Measurements from ENCODE around the gene FGR.

FGR gene

DNA sequence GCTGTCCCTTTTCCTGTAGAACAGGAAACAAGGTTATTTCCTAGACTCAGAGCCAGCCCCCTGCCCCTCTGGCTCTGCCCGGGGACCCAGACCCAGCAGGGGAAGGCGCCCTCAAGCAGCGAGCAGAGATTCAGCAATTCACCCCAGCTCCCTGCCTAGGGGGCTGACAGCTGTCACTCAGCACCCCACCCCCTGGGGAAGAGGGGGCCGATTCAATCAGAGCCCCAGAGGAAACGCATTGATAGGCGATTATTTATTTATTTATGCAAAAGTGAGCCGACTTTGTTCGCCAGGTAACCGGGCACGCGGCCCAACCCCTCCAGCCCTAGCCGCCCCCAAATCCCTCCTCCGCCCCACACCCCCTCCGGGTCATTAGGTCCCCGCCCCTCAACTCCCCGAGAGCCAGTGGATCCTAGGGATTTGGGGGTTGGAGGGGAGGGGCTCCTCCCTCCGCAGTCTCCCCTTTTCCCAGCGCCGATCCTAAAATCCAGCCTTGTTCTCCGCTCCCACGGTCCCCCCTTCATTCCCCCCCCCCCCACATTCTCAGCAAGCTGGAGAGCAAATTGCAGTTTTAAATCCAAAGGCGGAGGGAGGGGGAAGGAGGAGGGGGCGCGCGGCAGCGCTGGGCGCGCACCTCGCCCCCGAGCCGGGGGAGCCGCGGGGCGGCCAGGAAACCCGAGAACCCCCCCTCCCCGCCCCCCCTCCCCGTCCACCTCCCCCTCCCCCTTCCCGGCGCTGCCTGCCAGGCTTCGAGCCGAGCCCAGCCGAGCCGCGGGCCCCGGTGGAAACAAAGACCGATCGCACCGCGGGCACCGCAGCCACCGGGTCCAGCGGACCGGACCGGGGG, 32.3 kb downstream of the FGR start:
- no peak for DNase-seq (ENCODE audit: insufficient read length, low spot score)
- no peak for FAIRE-seq
- TF ChIP-seq TAF1 (IDR thresholded peaks at IDR 0.05; ENCODE audit: low read depth, low read length): no peak
- TF ChIP-seq POLR2AphosphoS5 (IDR thresholded peaks at IDR 0.05; ENCODE audit: low read depth, low read length): no peak
- TF ChIP-seq POU2F2 (IDR thresholded peaks at IDR 0.05; ENCODE audit: low read depth, low read length): no peak

DNA sequence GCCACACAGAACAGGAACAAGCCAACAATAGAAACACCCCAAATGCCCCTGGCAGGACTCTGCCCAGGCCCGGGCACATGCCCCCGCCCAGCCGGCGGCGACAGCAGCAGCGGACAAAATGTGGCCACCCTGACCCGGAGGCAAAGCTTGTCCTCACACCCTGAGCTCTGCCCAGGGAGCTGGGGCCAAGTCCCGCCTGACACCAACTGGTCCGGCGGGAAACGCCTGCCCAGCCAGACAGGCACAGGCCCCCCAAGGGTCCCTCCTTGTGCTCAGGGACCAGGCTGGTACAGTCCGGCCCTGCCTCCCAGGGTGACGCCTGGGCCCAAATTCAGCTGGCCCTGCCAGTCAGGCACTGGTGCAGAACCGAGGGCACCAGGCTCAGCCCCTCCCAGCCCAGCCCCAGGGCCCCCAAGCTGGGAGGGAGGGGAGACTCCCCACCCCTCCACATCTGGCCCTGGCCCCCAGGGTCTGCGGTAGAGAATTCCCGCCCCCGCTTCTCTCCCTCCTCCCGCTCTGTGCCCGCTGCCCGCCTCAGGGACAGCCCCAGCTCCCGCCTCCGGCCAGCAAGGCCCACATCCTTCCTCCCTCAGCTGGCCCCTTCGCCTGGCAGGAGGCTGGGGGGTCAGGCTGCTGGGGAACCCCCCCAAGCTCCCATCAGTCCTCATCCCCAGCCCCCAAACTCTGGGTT, 33.1 kb downstream of the FGR start:
- FAIRE-seq: peak; percentile 69
- DNase-seq (ENCODE audit: insufficient read length, low spot score): no peak
- TF ChIP-seq PAX5 (IDR thresholded peaks at IDR 0.05; ENCODE audit: insufficient read depth, low read length, severe bottlenecking) (peak; percentile 3), TAF1 (IDR thresholded peaks at IDR 0.05; ENCODE audit: low read depth, low read length) (no peak)

DNA sequence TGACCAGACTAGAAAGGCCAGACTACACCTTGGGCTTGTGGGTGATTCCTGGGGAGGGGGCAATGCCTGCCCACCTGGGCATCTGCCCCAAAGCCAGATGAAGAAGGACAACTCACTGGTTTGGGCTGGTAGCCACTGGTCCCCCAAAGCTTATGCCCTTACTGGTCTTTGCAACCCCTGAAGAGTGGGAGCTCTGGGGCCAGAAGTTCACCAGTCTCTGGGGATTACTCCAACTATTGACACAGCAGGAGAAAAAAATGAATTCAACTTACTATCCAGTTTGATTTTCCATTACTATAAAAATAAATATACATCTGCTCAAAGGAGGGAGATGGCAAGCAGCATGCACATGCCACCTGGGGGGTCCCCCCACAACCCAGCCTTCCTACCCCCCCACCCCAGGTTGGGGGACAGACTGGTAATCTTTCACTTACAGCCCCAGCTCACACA, 33.6 kb downstream of the FGR start:
- DNase-seq (ENCODE audit: insufficient read length, low spot score): no peak
- TF ChIP-seq SPI1 (IDR thresholded peaks at IDR 0.05; ENCODE audit: low read depth, low read length) (no peak), POLR2AphosphoS5 (IDR thresholded peaks at IDR 0.05; ENCODE audit: low read depth, low read length) (no peak), POLR2A (IDR thresholded peaks at IDR 0.05; ENCODE audit: low read depth, low read length) (no peak)

DNA sequence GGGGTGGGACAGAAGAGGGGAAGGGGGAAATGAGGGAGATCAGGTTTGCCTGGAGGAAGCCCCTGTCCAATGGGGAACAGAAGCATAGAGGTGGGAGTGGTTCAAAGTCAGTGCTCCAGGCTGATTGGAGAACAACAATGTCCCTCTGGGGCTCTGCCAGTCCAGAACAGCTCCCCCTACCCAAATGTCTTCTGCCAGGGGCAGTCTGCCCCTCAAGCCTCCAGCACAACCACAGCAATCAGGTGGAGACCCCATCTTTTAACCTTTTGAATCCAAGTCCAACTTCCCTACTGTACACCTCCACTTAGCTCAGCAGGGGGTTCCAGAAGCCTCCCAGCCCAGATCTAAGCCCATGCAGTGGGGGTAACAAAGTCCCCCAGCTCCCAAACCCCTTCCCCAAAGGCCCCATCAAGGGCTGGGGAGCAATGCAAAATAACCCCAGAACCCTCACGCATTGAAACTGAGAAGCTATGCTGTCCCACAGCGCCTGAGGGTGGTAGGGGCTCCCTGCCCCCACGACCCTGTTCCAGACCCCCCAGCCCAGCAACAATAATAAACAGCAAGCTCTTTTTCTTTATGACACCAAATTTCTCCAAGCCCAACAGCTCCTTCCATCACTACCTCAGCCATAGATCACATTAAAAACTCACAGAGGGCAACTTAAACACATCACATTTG, 34.3 kb downstream of the FGR start:
- FAIRE-seq (peak; percentile 84), DNase-seq (ENCODE audit: insufficient read length, low spot score) (no peak)
- TF ChIP-seq SPI1 (IDR thresholded peaks at IDR 0.05; ENCODE audit: low read depth, low read length) (no peak), POLR2AphosphoS5 (IDR thresholded peaks at IDR 0.05; ENCODE audit: low read depth, low read length) (no peak)

More for the DNA sequence above, 33.6 kb downstream of the FGR start:
- FAIRE-seq: peak; percentile 61

DNA sequence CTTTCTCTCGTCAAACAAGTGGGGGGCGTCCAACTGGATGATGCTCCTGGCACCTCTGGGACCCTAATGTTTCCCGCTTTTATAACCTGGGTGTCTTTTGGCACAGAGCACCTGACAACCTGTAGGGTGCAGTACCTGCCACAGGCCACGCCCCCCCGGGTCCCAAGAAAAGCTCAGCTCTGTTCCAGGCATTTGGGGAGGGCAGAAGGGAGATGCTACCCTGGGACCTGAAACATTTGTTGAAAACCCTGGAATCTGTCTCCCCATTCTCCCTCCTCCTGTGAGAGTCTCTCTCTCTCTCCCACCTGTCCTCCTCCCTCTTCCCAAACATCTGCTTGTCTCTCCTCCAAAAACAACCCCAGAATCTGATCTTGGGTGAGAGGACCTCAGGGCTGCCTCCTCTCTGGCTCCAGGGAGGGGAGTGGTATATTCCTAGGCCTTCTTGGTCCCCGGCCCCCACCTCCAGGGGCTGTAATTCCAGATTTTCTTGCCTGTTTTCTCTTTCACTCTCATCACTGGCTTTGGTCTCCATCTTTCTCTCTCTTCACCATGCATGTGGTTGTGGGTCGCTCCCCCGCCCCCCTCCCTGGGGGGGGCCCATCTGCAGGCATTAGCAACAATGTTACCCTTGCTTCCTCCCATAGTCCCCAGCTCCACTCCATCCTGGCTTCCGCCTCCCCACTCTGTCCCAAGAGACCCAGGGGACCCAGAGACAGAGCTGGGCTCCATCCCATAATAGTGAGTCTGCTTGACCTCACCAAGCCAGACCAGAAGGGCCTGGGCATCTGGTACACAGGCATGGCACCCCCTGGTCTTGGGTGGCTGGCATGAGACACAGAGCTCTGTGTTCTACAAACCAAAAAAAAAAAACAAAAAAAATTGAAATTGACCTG, 35.1 kb downstream of the FGR start:
- FAIRE-seq (no peak), DNase-seq (ENCODE audit: insufficient read length, low spot score) (no peak)

DNA sequence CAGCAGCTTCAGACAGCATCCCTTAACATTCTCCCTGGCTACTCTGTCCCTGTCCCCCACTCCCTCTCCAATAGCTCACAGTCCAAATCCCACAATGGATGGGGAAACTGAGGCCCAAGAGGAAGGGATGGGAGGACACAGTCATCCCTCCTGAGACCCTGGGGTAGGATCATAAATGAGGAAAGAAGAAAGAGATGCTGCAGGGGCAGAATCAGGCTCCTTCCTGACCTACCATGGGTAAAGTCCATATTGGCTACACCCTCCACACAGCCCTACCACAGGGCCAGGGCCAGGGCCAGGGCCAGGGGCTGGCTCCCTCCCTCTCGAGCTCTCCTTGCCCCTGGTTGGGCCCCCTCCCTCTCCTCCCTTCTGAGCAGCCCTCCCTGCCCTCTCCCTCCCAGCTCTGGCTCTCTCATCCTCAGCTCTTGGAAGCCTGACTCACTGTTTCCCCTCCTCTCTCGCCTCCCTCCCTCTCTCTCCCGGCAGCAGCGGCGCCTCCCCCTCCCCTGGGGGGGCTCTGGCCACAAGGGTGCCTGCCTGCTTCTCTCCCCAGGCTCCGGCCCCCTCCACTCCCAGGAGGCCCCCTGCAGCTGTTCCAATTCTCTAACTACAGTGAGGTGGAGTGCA, 36.0 kb downstream of the FGR start:
- no peak for TF ChIP-seq POLR2A (IDR thresholded peaks at IDR 0.05; ENCODE audit: low read depth, low read length)
- TF ChIP-seq SPI1 (IDR thresholded peaks at IDR 0.05; ENCODE audit: low read depth, low read length): no peak
- TF ChIP-seq TAF1 (IDR thresholded peaks at IDR 0.05; ENCODE audit: low read depth, low read length): no peak
- TF ChIP-seq POU2F2 (IDR thresholded peaks at IDR 0.05; ENCODE audit: low read depth, low read length): no peak
- FAIRE-seq: no peak
- DNase-seq (ENCODE audit: insufficient read length, low spot score): no peak

More for the DNA sequence above, 35.1 kb downstream of the FGR start:
- TF ChIP-seq TAF1 (IDR thresholded peaks at IDR 0.05; ENCODE audit: low read depth, low read length) (no peak), SPI1 (IDR thresholded peaks at IDR 0.05; ENCODE audit: low read depth, low read length) (no peak), PAX5 (IDR thresholded peaks at IDR 0.05; ENCODE audit: insufficient read depth, low read length, severe bottlenecking) (no peak), POU2F2 (IDR thresholded peaks at IDR 0.05; ENCODE audit: low read depth, low read length) (no peak), POLR2A (IDR thresholded peaks at IDR 0.05; ENCODE audit: low read depth, low read length) (no peak), POLR2AphosphoS5 (IDR thresholded peaks at IDR 0.05; ENCODE audit: low read depth, low read length) (no peak)

DNA sequence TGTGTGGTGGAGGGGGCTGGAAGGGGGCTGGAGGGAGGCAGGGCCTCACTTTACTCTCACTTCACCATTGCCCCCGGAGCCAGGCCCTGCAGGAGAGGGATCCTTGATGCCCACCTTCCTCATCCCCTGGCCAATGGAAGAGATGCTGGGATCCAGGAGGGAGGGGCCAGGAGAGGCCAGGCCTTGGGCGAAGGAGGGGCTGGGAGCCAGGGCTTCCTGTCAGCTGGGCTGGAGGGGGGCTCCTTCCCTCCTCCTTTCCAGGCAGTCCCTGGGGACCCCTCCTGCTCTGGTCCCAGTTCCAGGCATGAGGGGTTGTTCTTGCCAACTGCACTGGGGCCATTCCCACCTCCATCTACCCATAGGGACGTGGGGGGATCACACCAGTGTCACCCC, 36.7 kb downstream of the FGR start:
- DNase-seq (ENCODE audit: insufficient read length, low spot score) (no peak), FAIRE-seq (no peak)
- TF ChIP-seq POLR2A (IDR thresholded peaks at IDR 0.05; ENCODE audit: low read depth, low read length) (no peak), POU2F2 (IDR thresholded peaks at IDR 0.05; ENCODE audit: low read depth, low read length) (no peak), PAX5 (IDR thresholded peaks at IDR 0.05; ENCODE audit: insufficient read depth, low read length, severe bottlenecking) (no peak), TAF1 (IDR thresholded peaks at IDR 0.05; ENCODE audit: low read depth, low read length) (no peak), SPI1 (IDR thresholded peaks at IDR 0.05; ENCODE audit: low read depth, low read length) (no peak), POLR2AphosphoS5 (IDR thresholded peaks at IDR 0.05; ENCODE audit: low read depth, low read length) (no peak)

DNA sequence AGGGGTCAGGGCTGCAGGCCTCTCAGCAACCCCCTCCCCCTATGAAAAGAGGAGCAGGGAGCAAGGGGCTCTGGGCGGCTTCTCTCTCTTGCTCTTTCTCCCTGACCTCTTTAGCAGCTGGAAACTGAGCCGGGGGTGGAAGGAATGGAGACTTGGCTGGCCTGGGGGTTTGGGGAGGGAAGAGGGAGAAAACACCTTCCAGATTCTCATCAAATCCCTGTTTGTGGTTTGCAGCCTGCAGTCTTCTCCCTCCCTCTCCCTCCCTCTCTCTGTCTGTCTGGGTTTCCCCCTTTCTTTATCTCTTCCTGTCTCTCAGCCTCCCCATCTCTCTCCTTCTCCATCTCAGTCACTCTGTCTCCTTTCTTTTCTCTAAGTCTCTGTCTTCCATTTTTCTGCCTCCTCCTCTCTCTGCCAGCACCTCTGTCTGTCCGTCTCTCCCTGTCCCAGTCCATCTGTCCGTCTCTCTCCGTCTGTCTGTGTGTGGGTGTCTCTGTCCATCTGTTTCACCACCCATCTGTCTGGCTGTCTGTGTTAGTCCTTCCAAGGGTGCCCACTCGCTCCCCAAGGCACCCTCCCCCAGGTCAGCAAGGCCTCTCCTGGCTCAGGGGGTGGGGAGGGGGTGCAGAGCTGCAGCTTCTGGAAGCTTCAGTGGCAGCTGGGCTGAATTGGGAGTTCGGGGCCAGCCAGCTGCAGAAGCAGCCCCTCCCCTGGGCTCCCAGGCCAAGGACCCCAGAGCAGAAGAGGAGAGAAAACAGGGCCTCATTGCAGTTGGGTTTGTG, 37.3 kb downstream of the FGR start:
- no peak for DNase-seq (ENCODE audit: insufficient read length, low spot score)
- FAIRE-seq: peak; percentile 43
- TF ChIP-seq POU2F2 (IDR thresholded peaks at IDR 0.05; ENCODE audit: low read depth, low read length) (no peak), POLR2AphosphoS5 (IDR thresholded peaks at IDR 0.05; ENCODE audit: low read depth, low read length) (no peak), TAF1 (IDR thresholded peaks at IDR 0.05; ENCODE audit: low read depth, low read length) (no peak), PAX5 (IDR thresholded peaks at IDR 0.05; ENCODE audit: insufficient read depth, low read length, severe bottlenecking) (no peak), SPI1 (IDR thresholded peaks at IDR 0.05; ENCODE audit: low read depth, low read length) (no peak)
